HPDE6-E6E7 (cell line): ENCODE measurements around the gene RAB10.
"Not testable (repeated sequence)": the region's sequence is repeated elsewhere in the genome, so short reads cannot be mapped to it uniquely, and the experiment has no call there.

ENCODE experiments used
- DNase-seq: peaks from one replicate; pipeline ENCODE4 v3.0.0; 2011; ENCODE audit warnings: missing footprints; ENCODE audit errors: extremely low spot score

RAB10 gene

DNA sequence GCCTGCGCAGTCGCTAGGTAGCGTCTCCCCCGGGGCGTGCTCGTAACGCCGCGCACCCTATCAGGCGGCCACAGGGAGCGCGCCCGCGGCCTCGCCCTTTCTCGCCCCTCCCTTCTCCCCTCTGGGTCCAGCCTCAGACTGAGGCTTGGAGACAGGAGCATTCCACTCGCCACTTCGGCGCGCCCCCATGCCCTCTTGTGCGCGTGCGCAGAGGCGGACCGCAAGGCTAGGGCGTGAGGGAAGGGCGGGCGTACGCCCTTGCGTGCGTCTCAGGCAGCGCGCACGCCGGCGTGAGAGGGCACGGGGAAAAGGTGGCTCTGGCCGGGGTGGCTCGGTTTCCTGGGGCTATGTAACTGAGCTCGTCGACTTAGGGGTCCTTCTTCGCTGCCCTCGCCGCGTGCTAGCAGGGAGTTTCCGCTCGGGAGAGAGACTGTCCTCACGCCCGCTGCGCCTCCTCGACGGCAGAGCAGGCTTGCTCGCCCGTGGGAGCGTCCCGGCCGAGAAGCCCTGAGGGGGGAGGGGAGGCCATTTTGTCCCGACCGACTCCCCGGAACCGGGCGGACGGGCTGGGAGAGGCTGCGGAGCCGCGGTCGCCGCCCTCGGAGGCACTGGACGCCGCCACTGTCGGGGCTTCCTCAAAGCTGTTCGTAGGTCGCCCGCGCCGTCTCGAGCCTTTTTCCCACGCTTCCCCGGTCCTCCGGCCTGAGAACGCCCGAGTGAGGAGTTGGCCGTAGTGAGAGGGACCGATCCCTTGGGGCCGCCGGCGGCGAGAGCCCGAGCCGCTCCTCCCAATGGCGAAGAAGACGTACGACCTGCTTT lies at the start of gene RAB10:
RAB10 (plus strand) TSS at position 267 of the 819 bp plus-strand sequence; CDS start at position 792, 525 bp downstream.
- DNase-seq = peak; percentile 95

DNA sequence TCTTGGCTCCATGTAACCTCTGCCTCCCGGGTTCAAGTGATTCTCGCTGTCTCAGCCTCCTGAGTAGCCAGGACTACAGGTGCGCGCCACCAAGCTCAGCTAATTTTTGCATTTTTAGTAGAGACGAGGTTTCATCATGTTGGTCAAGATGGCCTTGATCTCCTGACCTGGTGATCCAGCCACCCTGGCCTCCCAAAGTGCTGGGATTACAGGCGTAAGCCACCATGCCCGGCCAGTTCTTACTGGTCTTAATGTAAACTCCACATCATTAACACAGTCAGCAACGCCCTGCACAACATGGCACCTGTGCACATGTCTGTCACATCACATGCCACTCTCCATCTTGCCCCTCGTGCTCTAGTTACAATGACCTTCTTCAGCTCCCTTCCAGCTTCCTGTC lies 45.8 kb upstream of the RAB10 start:
- no peak for DNase-seq

DNA sequence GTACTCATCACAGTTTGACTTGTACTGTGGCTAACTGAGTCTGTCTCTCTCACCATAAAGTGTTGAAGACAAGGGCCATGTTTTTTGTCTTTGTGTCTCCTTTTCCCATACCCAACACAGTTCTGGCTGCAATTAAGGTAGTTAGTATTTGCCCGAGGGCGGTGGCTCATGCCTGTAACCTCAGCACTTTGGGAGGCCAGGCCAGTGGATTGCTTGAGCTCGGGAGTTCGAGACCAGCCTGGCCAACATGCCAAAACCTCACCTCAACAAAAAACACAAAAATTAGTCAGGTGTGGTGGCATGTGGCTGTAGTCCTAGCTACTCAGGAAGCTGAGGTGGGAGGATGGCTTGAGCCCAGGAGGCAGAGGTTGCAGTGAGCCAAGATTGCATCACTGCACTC lies 44.7 kb upstream of the RAB10 start:
- no peak for DNase-seq

DNA sequence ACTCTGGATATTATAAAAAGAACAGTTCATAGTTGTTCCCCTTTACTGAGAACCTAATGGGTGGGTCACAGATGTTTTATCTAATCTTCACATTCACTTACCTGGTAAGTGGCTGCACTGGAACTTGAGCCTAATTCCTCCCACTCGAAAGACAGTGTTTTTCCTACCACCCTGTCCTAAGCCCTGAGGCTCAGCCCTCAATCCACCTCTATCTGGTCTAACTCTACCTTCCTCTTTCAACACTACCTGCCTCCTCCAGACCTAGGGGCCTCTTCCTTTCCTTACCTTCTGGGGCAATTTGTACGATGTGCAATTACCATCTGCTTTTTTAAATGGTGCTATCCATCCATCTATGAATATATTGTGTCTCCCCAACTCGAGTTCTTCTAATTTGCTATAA lies 41.9 kb upstream of the RAB10 start:
- DNase-seq = no peak

DNA sequence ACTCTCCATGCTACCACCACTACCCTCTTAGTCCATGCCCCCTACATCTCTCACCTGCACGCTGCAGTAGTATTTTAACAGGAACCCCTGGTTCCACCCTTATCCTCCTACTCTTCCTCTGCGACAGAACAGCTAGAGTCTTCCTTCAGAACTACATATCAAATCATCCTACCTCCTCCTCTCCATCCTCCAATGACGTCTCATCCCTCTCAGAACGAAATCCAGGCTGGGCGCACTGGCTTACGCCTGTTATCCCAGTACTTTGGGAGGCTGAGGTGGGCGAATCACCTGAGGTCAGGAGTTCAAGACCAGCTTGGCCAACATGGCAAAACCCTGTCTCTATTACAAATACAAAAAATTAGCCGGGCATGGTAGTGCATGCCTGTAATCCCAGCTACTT lies 41.3 kb upstream of the RAB10 start:
- DNase-seq = no peak

DNA sequence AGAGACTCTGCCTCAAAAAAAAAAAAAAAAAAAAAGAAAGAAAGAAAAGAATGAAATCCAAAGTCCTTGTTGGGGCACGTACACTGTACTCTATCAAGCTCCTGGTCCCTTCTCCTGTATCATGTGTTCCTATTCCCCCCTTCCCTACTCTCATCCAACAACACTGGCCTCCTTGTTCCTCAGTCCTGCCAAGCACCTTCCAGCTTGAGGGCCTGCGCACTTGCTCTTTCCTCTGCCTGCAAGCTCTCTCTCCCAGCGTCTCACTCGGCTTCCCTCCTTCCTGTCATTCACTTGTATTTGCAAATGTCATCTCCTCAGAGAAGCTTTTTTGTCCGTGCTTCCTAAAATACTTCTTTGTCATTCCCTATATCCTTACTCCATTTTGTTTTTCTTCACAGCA lies 40.8 kb upstream of the RAB10 start:
- DNase-seq = no peak

DNA sequence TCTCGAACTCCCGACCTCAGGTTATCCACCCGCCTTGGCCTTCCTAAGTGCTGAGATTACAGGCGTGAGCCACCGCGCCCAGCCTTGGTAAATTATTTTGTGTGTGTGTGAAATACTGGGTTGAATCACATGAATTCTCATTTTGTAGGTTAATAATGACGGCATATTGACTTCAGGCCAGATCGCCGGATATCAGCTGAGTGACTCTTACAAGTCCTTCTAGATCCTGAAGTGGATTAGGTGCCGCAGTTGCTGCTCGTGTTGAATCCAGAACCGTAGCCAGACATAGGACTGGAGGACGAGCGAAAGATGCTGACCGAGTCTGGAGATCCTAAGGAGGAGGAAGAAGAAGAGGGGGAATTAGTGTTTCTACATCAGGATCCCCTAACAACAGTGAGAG lies 39.4 kb upstream of the RAB10 start:
- DNase-seq = no peak

DNA sequence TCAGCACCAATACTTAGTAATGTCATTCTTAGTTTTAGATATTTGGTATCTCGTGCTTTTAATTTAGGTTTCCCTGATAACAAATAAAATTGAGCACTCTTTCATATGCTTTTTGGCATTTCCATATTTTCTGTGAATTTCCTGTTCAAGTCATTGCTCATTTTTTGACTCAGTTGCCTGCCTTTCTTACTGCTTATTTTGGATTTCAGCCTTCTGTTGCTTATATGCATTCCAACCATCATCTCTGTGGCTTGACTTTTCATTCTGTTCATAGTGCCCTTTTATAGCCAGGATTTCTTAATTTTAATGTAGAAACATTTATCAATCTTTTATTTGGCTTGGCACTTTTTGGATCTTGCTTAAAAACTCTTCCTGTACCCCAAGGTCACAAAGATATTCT lies 37.0 kb upstream of the RAB10 start:
- DNase-seq = no peak

DNA sequence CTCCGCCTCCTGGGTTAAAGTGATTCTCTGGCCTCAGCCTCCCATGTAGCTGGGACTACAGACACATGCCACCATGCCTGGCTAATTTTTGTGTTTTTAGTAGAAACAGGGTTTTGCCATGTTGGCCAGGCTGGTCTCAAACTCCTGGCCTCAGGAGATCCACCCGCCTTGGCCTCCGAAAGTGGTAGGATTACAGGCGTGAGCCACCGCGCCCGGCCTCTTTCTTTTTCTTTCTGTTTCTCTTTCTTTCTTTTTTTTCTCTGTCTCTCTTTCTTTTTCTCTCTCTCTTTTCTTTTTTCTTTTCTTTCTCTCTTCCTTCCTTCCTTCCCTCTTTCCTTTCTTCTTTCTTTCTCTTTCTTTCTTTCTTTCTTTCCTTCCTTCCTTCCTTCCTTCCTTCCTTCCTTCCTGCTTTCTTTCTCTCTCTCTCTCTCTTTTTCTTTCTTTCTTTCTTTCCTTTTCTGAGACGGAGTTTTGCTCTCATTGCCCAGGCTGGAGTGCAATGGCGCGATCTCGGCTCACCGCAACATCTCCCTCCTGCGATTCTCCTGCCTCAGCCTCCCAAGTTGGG lies 35.0 kb upstream of the RAB10 start:
- DNase-seq = not testable (repeated sequence)

DNA sequence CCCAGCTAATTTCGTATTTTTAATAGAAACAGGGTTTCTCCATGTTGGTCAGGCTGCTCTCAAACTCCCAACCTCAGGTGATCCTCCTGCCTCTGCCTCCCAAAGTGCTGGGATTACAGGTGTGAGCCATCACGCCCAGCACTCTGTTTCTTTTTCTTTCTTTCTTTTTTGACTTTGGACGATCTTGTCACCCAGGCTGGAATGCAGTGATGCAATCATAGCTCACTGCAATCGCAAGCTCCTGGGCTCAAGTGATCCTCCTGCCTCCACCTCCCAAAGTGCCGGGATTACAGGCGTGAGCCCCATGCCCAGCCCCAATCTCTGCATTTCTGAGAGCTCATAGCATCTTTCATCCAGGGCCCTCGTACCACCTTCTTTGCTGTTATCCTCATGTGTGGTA lies 34.5 kb upstream of the RAB10 start:
- DNase-seq = not testable (repeated sequence)

DNA sequence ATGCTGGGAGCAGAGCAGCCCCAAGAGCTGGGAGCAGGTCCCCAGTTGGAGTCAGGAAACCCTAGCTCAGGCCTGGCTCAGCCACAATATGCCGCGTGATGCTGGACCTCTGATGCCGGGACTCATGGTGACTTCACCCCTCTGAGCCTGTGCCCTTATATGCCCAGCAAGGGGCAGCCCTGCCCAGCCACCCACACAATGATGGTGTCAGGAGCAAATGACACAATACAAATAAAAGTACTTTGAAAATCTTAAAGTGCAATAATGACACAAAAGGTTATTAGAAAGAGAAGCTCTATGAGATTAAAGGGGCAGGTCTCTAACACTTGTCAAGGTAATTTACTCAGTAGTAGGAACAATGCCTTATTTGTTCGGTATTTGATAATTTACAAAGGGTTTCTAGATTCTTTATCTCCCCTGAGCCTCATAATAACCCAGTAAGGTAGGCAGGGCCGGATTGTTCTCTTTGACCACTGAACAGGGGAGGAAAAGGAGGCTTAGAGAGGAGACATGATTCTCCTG lies 33.3 kb upstream of the RAB10 start:
- DNase-seq = no peak

DNA sequence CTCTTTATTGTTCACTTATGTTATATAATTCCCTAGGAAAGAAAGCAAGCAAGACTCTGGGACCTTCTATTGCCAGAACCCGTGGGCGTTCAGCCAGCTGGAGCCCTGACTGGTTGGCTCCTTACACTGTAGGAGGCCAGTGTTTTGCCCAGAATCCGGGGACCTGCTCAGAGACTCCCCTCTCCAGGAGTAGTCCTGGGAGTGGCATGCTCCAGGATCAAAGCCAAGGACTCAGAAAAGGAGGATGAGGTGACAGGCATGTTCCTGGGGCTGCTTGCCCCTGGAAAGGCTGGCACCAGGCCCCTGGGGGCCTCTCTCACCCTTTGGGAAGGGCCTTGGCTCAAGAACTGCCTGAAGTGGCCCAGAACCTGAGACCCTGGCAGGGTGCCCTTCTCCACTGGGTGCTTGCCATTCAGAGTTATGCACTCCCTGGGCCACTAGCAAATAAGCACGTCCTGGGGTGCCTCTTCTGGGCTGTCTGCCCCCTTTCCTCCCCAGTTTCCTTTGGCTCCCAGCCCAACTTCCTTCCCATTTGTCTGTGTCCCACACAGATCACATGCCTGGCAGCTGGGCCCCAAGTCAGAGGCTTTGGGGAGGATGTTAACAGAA lies 32.0 kb upstream of the RAB10 start:
- DNase-seq = no peak

DNA sequence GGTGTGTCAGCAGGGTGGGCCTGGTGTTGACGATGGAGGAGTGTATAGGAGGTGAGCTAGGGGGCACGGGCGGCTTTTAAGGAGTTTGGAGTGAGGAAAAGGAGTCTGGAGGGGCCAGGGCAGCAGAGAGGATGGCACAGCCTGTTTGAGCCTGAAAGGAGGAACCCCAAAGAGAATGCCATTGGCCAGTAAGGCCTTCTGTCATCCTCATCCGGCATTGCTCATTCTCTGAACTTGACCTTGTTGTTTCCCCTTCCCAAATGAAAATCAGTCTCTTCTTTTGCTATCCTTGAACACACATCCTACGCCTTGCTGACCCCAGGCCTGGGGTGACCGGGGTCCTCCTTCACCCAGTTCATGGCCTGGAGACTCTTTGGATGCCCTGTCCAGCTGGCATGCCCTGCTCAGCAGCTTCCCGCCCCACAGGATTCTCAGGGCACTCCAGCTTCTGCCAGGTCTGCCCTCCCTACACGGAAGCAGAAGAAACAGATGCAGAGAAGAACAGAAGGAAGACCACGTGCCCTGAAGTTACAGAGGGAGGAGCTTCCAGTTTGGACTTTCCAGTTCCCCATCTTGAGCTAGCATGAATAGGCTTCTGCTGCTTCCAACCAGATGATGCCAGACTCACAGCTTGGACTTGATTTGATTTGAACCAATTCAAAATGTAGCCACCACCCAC lies 31.1 kb upstream of the RAB10 start:
- no peak for DNase-seq

DNA sequence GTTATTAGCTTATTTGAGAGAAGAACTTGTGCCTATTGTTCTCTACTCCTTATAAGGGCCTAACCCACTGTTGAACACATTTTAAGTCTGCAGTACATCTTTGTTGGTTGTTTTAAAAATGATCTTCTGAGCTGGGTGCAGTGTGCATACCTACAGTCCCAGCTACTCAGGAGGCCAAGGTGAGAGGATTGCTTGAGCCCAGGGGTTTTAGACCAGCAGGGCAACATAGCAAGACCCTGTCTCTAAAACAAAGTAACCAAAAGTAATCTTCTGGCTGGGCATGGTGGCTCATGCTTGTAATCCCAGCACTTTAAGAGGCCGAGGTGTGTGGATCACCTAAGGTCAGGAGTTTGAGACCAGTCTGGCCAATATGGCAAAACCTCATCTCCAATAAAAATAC lies 25.8 kb upstream of the RAB10 start:
- no peak for DNase-seq

DNA sequence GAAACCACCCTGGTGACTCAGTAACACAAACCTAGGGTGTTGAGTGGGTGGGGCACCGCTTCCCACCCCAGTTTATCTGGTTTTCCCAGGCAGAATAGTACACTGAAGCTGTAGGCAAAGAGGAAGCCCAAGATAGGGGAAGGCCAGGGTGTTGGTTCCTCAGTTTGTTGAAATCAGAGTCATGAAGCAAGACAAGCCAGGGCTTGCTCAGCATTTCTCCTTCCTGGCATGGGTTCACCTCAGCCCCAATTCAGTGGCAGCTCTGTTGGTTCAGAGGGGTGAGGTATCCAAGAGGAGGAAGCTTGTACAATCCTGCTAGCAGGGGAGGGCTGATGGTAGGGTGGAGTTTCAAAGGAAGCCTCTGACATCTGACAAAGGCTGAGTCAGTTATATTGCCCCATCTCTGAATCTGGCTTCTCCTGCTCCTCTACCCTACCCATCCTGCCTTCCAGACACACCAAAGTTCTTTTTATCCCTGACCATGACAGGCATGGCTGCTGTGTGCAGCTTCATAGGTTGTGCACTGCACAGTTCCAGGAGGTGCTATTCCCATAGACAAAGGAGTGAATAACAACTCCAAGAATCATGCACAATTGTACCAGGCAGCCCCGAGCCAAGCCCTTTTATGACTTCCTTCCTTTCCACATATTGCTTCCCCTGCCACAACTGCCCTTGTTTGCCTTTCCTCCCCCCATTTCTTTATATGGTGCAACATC lies 24.9 kb upstream of the RAB10 start:
- peak; percentile 95 for DNase-seq

DNA sequence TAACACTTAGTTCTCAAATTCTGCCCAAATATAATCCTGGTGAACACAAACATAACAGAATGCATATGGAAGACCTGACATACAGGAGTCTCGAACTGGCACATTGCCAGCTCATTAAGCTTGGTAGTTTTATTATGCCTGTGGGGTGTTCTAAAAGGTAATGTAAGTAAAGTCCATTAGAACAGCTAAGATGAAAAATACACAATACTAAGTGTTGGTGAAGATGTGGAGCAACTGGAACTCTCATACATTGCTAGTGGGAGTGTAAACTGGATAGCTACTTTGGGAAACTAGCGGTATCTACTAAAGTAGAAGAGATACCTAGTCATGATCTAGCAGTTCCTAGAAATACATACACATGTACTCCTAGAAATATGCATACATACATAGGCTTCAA lies 24.3 kb upstream of the RAB10 start:
- no peak for DNase-seq

DNA sequence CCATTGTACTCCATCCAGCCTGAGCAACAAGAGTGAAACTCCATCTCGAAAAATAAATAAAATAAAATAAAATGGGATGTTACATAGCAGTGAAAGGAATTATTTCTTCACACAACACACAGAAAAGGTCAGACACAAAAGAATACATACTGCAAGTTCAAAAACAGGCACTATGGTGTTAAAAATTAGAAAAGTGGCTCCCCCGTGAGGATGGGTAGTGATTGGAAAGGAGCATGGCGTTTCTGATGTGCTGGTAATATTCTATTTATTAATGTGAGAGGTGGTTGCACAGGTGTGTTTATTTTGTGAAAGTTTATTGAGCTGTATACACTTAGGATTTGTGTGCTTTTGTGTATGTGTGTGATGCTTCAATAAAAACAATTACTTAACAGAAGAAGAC lies 22.9 kb upstream of the RAB10 start:
- no peak for DNase-seq

DNA sequence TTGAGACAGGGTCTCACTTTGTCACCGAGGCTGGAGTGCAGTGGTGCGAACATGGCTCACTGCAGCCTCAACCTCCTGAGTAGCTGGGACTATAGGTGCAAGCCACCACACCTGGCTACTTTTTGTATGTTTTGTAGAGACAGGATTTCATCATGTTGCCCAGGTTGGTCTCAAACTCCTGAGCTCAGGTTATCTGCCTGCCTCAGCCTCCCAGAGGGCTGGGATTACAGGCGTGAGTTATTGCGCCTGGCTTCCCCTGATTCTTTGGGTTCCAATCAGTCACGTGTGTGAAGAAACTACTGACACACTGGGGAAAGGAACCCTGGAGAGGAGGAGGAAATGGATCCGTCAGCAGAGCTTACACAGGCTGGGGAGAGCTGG lies 22.3 kb upstream of the RAB10 start:
- DNase-seq = no peak

DNA sequence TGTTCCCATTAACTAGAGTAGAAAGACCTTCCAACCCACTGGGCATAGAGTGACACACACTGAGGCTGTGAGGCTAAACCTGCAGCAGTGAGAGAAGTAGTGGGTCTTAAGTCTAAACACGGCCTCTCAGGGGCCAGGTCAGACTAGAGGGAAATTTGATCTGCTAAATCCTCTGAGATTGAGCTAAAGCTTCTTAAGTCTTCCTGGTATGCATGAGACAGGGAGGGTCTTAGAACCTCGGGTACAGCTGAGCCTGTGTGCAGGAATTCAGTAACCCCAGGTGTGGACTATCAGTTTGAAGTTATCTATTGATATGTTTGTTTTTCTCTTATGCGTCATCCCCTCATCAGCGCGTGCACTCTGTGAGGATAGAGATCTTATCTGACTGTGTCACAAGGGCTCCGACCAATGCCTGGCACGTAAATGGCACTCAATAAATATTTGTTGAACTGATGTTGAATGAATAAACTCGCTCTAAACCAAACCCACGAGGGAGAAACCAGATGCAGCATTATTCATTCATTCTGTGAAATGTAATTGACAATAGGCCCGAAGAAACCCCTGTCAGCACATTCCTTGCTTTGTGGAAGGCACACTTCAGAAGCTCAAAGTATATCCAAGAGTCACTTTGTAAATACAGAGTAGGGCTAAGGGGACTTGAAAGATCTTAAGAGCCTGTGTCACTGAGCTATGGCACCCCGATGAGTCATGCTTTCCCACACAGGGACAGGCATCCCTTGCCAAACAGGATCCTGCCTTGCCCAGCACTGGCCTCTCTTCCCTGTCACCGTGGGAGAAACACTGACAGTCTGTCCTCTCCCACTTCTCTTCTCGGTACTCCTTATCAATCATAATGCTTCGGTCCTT lies 21.7 kb upstream of the RAB10 start:
- peak; percentile 64 for DNase-seq

DNA sequence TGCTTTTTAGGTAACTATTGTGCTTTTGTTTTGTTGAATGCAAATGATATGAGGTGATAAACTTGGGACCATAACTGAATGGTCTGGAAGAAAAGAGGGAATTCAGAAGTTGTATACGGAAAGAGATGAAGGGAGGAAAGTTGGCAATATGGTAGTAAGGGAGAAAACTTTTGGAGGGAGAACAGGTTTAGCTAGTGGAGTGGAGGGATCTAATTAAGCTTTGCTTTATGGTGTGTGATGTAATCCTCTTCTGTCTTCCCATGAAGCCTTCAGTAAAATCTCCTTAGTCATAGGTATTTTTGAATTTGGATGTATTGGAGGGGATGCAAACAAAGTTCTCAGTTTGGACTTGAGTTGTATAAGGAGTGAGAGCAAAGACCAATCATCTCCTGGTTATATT lies 20.2 kb upstream of the RAB10 start:
- no peak for DNase-seq
